Natural killer cell (primary cell): Measurements from ENCODE around the gene NEMF. TPM values are rescaled to one million over a fixed set of nuclear protein-coding genes. Genes with fewer than 3 reads are reported as not detected.
"Not testable (repeated sequence)": the region's sequence is repeated elsewhere in the genome, so short reads cannot be mapped to it uniquely, and the experiment has no call there.

Source experiments
- ATAC-seq, 3 donors: fragments of 150-1000 bp in 2 of 3; fragments of 200-7000 bp in 1 of 3; cut with Tn5 transposase; 1 replicate in 1 of 3; 2 replicates in 2 of 3; pipeline ENCODE4 v1.10.0; 2021; ENCODE audit warnings: mild to moderate bottlenecking in 2 of 3, moderate library complexity in 2 of 3
- DNase-seq, 2 donors: peaks; one replicate each; pipeline versions ENCODE4 v3.0.0 to v3.0.0-alpha.2; 2013 to 2021; ENCODE audit warnings: mixed read lengths in 1 of 2
- H3K27ac ChIP-seq: one replicate; pipeline ENCODE4 v1.5.1; 2013; ENCODE audit warnings: mild to moderate bottlenecking, low read length
- H3K27me3 ChIP-seq: one replicate; pipeline ENCODE4 v1.6.1; 2013; ENCODE audit warnings: low read length; ENCODE audit not compliant: control insufficient read depth, insufficient read depth
- H3K36me3 ChIP-seq: one replicate; pipeline ENCODE4 v1.6.1; 2013; ENCODE audit warnings: low read length; ENCODE audit not compliant: control insufficient read depth, insufficient read depth
- H3K4me1 ChIP-seq: one replicate; pipeline ENCODE4 v1.6.1; 2013; ENCODE audit warnings: low read length; ENCODE audit not compliant: control insufficient read depth, insufficient read depth
- H3K4me3 ChIP-seq: one replicate; pipeline ENCODE4 v1.5.1; 2013; ENCODE audit warnings: low read length
- H3K9me3 ChIP-seq: one replicate; pipeline ENCODE4 v1.6.1; 2013; ENCODE audit warnings: low read length; ENCODE audit not compliant: control insufficient read depth, insufficient read depth
- H3K27ac Mint-ChIP-seq, 2 donors: one replicate each; pipeline ENCODE4 v1.8.0; 2022; ENCODE audit warnings: mild to moderate bottlenecking in 2 of 2, mixed read lengths in 2 of 2, moderate library complexity in 1 of 2
- H3K27me3 Mint-ChIP-seq, 2 donors: one replicate each; pipeline ENCODE4 v1.8.0; 2022; ENCODE audit warnings: low read depth in 2 of 2, mixed read lengths in 2 of 2
- H3K36me3 Mint-ChIP-seq: one replicate; pipeline ENCODE4 v1.8.0; 2022; ENCODE audit warnings: mixed read lengths
- H3K4me1 Mint-ChIP-seq, 2 donors: one replicate each; pipeline ENCODE4 v1.8.0; 2022; ENCODE audit warnings: mixed read lengths in 2 of 2
- H3K4me3 Mint-ChIP-seq: one replicate; pipeline ENCODE4 v1.8.0; 2022; ENCODE audit warnings: mild to moderate bottlenecking, moderate library complexity, mixed read lengths
- H3K9me3 Mint-ChIP-seq, 2 donors: one replicate each; pipeline ENCODE4 v1.8.0; 2022; ENCODE audit warnings: mixed read lengths in 2 of 2
- WGBS: methylation state at CpG from one replicate; pipeline ENCODE4 v1.1.7; 2013; ENCODE audit warnings: missing lambda C conversion rate; ENCODE audit not compliant: insufficient coverage; 5-methylcytosine and 5-hydroxymethylcytosine counted together
- intact Hi-C: fragments of 100-400 bp; cut with micrococcal nuclease; formaldehyde crosslinking; loops from one replicate; pipeline ENCODE4 v1.14.2; 2022
- total RNA-seq, 4 donors: library from RNA; stranded (reverse); fragments of 120-200 nt in 1 of 4; gene quantifications; one replicate each; pipeline versions ENCODE4 v1.2.3 to v1.2.4, GENCODE V29; 2013 to 2022
- TF ChIP-seq, protein P1 (sequence below): fragments of 200-600 bp; IDR thresholded peaks from one replicate; pipeline ENCODE4 v1.8.0; 2022; ENCODE audit warnings: antibody characterized with exemption

Gene NEMF
- total RNA-seq, 3 donors from 2014 or later (not counting 1 experiment from before 2014, with no cell fraction given) = 120 to 126 (median 122) TPM

GRCh38 chr14:49895480-49895879 is 42.9 kb upstream of the NEMF start:
- peaks cover 17% of the 10 kb centered on the region for H3K4me1 ChIP-seq
- peaks cover 60 to 64% of the 10 kb centered on the region in 2 donors for H3K4me1 Mint-ChIP-seq
- H3K9me3 Mint-ChIP-seq = no peaks in the 10 kb centered on the region

GRCh38 chr14:49894214-49895107 is 41.9 kb upstream of the NEMF start:
- peaks cover 58 to 60% of the 10 kb centered on the region in 2 donors for H3K4me1 Mint-ChIP-seq
- H3K36me3 Mint-ChIP-seq = peaks cover 13% of the 10 kb centered on the region
- intact Hi-C loops = loop anchor here (5.0 kb wide), 1 partner anchor 223 kb away; the partner anchor contains the start of gene VCPKMT
- H3K4me3 Mint-ChIP-seq = peak overlapping the region; percentile 100
- Histone ChIP-seq H3K4me1 (peaks cover 17% of the 10 kb centered on the region), H3K36me3 (peaks cover 27% of the 10 kb centered on the region), H3K27ac (peak overlapping the region; percentile 98), H3K4me3 (peak overlapping the region; percentile 93)
- 0% methylated on average over 4 of the region's 8 CpGs for WGBS
- not testable (repeated sequence) for ATAC-seq, H3K27me3 Mint-ChIP-seq, H3K9me3 Mint-ChIP-seq, H3K9me3 ChIP-seq, H3K27me3 ChIP-seq
- DNase-seq = peak in 1 of 2 donors; percentile 43
- peak overlapping the region; percentile 98 to 100 for H3K27ac Mint-ChIP-seq

More at GRCh38 chr14:49895480-49895879, 42.9 kb upstream of the NEMF start:
- TF ChIP-seq, protein P1, sequence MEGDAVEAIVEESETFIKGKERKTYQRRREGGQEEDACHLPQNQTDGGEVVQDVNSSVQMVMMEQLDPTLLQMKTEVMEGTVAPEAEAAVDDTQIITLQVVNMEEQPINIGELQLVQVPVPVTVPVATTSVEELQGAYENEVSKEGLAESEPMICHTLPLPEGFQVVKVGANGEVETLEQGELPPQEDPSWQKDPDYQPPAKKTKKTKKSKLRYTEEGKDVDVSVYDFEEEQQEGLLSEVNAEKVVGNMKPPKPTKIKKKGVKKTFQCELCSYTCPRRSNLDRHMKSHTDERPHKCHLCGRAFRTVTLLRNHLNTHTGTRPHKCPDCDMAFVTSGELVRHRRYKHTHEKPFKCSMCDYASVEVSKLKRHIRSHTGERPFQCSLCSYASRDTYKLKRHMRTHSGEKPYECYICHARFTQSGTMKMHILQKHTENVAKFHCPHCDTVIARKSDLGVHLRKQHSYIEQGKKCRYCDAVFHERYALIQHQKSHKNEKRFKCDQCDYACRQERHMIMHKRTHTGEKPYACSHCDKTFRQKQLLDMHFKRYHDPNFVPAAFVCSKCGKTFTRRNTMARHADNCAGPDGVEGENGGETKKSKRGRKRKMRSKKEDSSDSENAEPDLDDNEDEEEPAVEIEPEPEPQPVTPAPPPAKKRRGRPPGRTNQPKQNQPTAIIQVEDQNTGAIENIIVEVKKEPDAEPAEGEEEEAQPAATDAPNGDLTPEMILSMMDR = no peak
- H3K27ac Mint-ChIP-seq = peak overlapping the region; percentile 98 to 100
- H3K36me3 Mint-ChIP-seq = peaks cover 13% of the 10 kb centered on the region
- intact Hi-C loops = no loop called here
- peak overlapping the region; percentile 100 for H3K4me3 Mint-ChIP-seq
- H3K27me3 Mint-ChIP-seq = no peaks in the 10 kb centered on the region
- Histone ChIP-seq H3K36me3 (peaks cover 27% of the 10 kb centered on the region), H3K27me3 (no peaks in the 10 kb centered on the region), H3K4me3 (peak overlapping the region; percentile 93), H3K27ac (peak overlapping the region; percentile 58), H3K9me3 (no peaks in the 10 kb centered on the region)
- peak in 1 of 2 donors; percentile 31 for DNase-seq
- WGBS = 21% methylated on average over 4 of the region's 4 CpGs
- ATAC-seq = no peak

GRCh38 chr14:49893309-49894213 is 41.0 kb upstream of the NEMF start:
- peaks cover 13% of the 10 kb centered on the region for H3K36me3 Mint-ChIP-seq
- peak overlapping the region; percentile 100 for H3K4me3 Mint-ChIP-seq
- no peaks in the 10 kb centered on the region for H3K27me3 Mint-ChIP-seq
- DNase-seq = peak; percentile 79 to 82
- Histone ChIP-seq H3K9me3 (no peaks in the 10 kb centered on the region), H3K27ac (peak overlapping the region; percentile 98), H3K36me3 (peaks cover 27% of the 10 kb centered on the region), H3K4me3 (peak overlapping the region; percentile 93), H3K27me3 (no peaks in the 10 kb centered on the region), H3K4me1 (peaks cover 10% of the 10 kb centered on the region)
- peak; percentile 55 to 76 (median 65) for ATAC-seq
- H3K9me3 Mint-ChIP-seq = no peaks in the 10 kb centered on the region
- TF ChIP-seq, protein P1 = no peak
- peak overlapping the region; percentile 98 to 100 for H3K27ac Mint-ChIP-seq
- under 1% methylated on average over 85 of the region's 85 CpGs for WGBS
- peaks cover 51 to 55% of the 10 kb centered on the region in 2 donors for H3K4me1 Mint-ChIP-seq
- intact Hi-C loops = loop anchor here (1.0 to 5.0 kb wide), 5 partner anchors 47 to 224 kb away; partner anchors contain the start of gene VCPKMT
